GM21526 (cell line): Measurements from ENCODE around the gene DSC1.

Source experiments
- ATAC-seq: cut with Tn5 transposase; IDR thresholded peaks from one replicate; pipeline ENCODE4 v1.9.1; 2021; ENCODE audit warnings: moderate library complexity; ENCODE audit not compliant: unreplicated experiment, low FRiP score

DSC1 gene

DNA sequence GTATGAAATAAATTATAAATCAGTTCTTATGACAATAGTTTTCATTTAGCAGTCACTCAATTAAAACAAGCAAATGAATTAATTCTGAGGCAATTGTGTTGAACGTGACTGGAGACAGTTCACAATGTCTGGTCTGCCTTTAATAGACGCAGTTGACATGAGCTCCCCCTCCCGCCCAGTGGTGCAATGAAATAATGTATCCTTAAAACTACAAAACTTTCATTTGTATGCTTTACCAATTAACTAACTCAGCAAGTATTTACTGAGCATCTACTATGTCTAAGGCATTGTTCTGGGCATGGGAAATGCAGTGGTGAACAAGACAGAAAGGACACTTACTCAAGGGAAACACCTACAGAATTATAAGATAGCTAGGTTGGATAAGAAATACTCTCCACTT, 56.9 kb downstream of the DSC1 start:
- ATAC-seq = no peak

GRCh38 chr18:31104444-31104843, 58.2 kb downstream of the DSC1 start:
- ATAC-seq = no peak

DNA sequence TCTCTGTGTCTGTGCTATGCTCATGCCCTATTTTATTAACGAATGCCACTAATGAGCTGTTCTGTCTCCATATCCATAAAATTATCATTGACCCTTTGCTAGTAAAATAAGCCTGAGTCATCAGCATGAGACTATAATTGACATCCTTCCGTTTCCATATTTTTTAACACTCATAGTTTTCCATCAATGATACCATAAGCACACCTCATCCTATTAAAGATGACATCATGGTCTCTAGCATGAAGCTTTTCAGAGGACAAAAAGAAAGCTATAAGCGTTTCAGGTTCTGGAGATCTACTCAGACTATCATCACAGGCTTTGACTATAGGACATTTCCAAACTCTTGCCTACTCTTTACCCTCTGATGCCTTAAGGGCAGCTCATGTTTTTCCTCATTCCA, 59.2 kb downstream of the DSC1 start:
- ATAC-seq = no peak

GRCh38 chr18:31102941-31103340, 59.7 kb downstream of the DSC1 start:
- ATAC-seq = no peak

GRCh38 chr18:31102025-31102684, 60.5 kb downstream of the DSC1 start, which contains the start of gene DSC2:
Gene DSC2 (minus strand): TSS chr18:31102421. CDS start chr18:31101971, 450 bp downstream.
- no peak for ATAC-seq

DNA sequence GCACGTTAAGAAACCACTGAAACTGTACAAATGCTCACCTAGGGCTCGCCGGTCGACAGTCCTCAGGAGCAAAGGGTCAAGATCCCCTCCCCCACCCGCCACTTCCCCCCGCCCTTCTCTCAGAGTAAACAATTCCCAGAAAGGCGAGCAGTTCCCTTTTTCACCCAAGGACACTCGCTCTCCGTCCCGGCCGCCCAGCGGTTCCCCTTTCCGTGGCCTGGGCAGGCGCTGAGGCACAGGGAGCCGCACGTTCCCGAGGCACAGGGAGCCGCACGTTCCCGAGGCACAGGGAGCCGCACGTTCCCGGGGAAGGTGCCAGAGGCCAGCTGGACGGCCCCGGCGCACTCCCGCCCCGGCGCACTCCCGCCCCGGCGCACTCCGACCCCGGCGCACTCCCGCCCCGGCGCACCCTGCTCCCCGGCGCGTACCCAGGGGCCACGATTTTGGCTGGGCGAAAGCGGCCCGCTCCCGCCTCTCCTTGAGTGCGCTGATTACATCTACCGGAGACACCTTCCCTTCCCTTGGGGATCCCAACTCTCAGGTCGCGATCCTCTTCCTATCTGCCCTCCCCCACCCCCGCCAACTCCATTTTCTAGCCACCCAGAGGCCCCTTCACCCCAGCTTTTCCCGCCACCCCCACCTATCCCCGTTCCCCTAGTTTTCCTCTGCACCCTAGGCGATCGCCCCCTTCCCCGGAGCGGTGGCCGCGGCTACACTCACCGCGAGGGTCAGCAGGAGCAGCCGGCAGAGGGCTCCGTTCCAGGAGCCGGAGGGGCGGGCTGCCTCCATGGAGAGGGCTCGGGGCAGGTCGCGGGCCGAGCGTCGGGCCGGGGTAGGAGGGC, 61.3 kb downstream of the DSC1 start:
- ATAC-seq = no peak

DNA sequence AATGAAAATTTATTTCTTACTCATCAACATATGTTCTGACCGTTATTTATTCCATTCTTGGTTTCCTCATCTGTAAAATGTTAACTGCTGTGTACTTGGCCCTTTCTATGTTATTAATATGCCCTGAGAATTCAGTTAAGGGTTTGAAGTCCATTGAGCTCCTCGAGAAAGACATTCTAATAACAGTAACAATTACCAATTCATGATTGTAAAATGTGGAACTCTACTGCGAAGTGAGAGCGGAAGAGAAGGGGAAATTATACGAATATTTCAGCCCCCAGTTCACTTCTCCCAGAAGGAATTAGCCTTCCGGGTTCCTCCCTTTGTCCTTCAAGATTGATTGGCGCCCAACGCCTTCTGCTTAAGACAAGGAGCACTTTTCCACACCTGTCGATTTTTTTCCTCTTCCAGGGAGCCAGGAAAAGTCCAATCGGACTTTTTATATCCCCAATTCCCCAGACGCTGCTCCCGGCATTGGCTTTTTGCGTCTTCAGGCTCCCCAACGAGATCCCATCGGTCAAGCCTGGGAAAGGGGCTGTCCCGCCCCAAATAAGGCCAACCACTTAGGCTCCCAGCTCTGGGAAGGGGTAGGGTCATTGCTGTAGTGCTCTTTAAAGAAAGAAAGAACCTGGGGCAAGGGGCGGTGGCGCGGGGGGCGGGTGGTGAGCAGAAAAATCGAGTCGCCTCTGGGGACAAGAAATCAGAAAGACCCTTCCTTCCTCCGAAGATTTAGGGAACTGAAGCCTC, 62.0 kb downstream of the DSC1 start:
- no peak for ATAC-seq

GRCh38 chr18:31099450-31100230, 63.0 kb downstream of the DSC1 start:
- ATAC-seq = no peak

- ATAC-seq = no peak
These were observed 63.8 kb downstream of the DSC1 start for GRCh38 chr18:31098878-31099277.

DNA sequence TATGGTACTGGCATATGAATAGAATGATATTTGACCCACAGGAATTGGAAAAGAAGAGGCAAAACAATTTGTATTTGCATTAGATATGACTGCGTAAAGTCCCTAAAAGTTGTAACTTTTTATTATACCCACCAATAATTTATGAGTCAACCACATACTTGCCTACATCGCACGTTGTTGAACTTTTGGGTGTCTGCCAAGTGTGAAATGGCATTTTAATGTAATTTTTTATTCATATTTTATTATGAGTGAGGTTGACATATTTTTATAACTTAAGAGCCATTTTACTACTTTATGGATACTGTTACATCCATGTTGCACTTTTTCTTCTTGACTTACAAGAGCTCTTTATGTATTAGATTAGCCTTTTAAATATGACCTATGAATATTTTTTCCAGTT, 65.0 kb downstream of the DSC1 start:
- ATAC-seq = no peak

DNA sequence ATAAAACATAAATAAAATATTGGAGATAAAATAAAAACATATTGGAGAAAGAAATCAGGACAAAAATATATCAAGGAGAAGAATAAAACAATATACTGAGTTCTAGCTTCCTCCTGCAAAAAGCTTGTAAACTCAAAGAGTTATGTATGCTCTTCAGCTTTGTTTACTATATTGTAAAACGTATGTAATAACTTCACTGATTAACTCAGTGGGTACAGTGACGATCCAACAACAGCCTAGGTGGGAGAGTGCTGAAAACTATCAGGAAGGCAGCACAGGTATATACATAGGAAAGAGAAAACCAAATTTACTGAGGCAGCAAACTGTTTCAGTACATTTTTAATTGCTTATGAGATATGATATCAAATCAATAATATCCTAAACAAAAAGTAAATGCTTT, 68.8 kb downstream of the DSC1 start:
- ATAC-seq = no peak

DNA sequence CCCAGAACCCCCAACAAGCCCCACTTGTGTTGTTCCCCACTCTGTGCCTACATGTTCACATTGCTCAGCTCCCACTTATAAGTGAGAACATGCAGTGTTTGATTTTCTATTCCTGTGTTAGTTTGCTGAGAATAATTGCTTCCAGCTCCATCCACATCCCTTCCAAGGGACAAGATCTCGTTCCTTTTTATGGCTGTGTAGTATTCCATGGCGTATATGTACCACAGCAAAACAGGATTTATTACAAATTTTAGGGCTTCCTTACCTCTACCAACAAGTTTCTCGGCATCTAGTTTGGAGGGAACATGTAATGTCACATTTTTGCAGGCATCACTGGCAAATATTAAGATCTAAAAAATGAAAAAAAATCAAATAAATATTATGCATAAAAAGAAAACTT, 69.4 kb downstream of the DSC1 start:
- no peak for ATAC-seq

GRCh38 chr18:31091350-31091749, 71.3 kb downstream of the DSC1 start:
- ATAC-seq = no peak

- no peak for ATAC-seq
These were observed 74.1 kb downstream of the DSC1 start for GRCh38 chr18:31088532-31088931.

DNA sequence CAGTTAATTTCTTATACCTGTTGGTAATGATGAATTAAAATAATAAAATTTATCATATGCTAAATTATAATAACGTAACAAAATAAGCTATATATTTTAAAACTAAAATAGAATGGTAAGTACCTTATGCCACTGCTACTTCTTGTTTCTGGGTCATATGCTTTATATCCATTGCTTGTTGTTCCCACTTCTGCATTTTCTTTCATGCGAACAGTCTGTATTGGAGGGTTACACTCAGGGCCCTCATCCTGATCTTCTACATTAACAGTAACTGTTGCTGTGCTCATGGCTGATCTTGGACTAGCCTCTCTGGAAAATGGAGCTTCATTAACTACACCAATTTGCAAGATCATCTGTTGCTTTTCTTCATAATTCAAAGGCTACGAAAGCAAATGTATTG, 82.7 kb downstream of the DSC1 start:
- ATAC-seq = no peak
